K562 (cell line): ENCODE measurements around the gene TFCP2L1. TPM values are rescaled to one million over a fixed set of nuclear protein-coding genes. Genes with fewer than 3 reads are reported as not detected.

Source experiments
- ATAC-seq: fragments of 200-7000 bp; cut with Tn5 transposase; 3 replicates; pipeline ENCODE4 v1.9.1; 2020; ENCODE audit warnings: moderate library complexity
- BruUV-seq: library from RNA; stranded (reverse); fragments of 400-500 nt; replicated peaks from 2 replicates; lab custom pipeline; 2021; lab: Mats Ljungman, UMichigan
- CTCF ChIA-PET: fragments of 300-600 bp; formaldehyde crosslinking; extraction: SDS; loops from one replicate; lab custom pipeline; 2021; ENCODE audit warnings: low intra/inter-chr PET ratio; lab: Yijun Ruan, JAX
- POLR2A ChIA-PET: fragments of 300-600, 350-650 bp; sonication (Branson Sonifier 250); formaldehyde crosslinking; extraction: SDS; loops from one replicate; lab custom pipeline; 2021; ENCODE audit warnings: antibody characterized with exemption, inconsistent platforms; lab: Yijun Ruan, JAX
- DNase-seq, 4 experiments: peaks; one replicate each; pipeline versions ENCODE4 v3.0.0 to v3.0.0-alpha.2; 2011 to 2018; ENCODE audit warnings: low spot score in 3 of 4, mixed read lengths in 3 of 4; ENCODE audit errors: extremely low read depth in 1 of 4
- FAIRE-seq: peaks from 2 replicates; lab custom pipeline; 2011; peaks lifted over from hg19 to GRCh38; lab: Jason Lieb, UNC
- H2AFZ ChIP-seq: 2 replicates; pipeline ENCODE4 v1.6.0; 2011; ENCODE audit warnings: low read depth, low read length, control low read depth, inconsistent platforms
- H3K27ac ChIP-seq: fragments of 200-600 bp; 3 replicates; pipeline ENCODE4 v1.8.0; 2011; ENCODE audit warnings: low read depth, mild to moderate bottlenecking, control low read depth, inconsistent platforms, low read length, moderate library complexity, mixed read lengths; ENCODE audit errors: extremely low read depth
- H3K27me3 ChIP-seq, 2 experiments: fragments of 300-600 bp in 1 of 2; 2 replicates in 1 of 2; 3 replicates in 1 of 2; pipeline versions ENCODE4 v1.6.0 to v1.8.0; 2011; ENCODE audit warnings: inconsistent platforms in 2 of 2, low read length in 2 of 2, mild to moderate bottlenecking in 1 of 2, mixed read lengths in 1 of 2, moderate library complexity in 1 of 2; ENCODE audit not compliant: control insufficient read depth in 2 of 2, insufficient read depth in 2 of 2
- H3K36me3 ChIP-seq: fragments of 300-600 bp; 3 replicates; pipeline ENCODE4 v1.8.0; 2011; ENCODE audit warnings: mild to moderate bottlenecking, low read length, inconsistent platforms; ENCODE audit not compliant: control insufficient read depth, insufficient read depth
- H3K4me1 ChIP-seq, 2 experiments: fragments of 200-600 bp in 1 of 2; replicated peaks in 1 of 2; 2 replicates in 1 of 2; 3 replicates in 1 of 2; pipeline versions ENCODE4 v1.5.1 to v1.8.0; 2011; ENCODE audit warnings: inconsistent platforms in 2 of 2, low read length in 2 of 2, mild to moderate bottlenecking in 1 of 2, mixed read lengths in 1 of 2, moderate library complexity in 1 of 2; ENCODE audit not compliant: control insufficient read depth in 2 of 2, insufficient read depth in 2 of 2
- H3K4me2 ChIP-seq: 2 replicates; pipeline ENCODE4 v1.6.1; 2011; ENCODE audit warnings: low read length, control low read depth, inconsistent platforms, mixed read lengths; ENCODE audit not compliant: insufficient read depth
- H3K4me3 ChIP-seq: fragments of 200-600 bp; sonication (generic), shearing (Covaris generic); 2 replicates; pipeline ENCODE4 v1.5.1; 2016; ENCODE audit warnings: control low read depth, inconsistent platforms
- H3K79me2 ChIP-seq: fragments of 200-600 bp; 3 replicates; pipeline ENCODE4 v1.8.0; 2011; ENCODE audit warnings: low read length, inconsistent platforms; ENCODE audit not compliant: control insufficient read depth, insufficient read depth
- H3K9ac ChIP-seq, 2 experiments: 2 replicates each; pipeline versions ENCODE4 v1.6.0 to v1.6.1; 2011; ENCODE audit warnings: low read depth in 2 of 2, low read length in 2 of 2, control low read depth in 1 of 2, inconsistent platforms in 1 of 2, mild to moderate bottlenecking in 1 of 2, mixed read lengths in 1 of 2; ENCODE audit not compliant: insufficient read depth in 1 of 2
- H3K9me1 ChIP-seq: one replicate; pipeline ENCODE4 v1.6.0; 2011; ENCODE audit warnings: inconsistent platforms, mild to moderate bottlenecking, low read length, moderate library complexity; ENCODE audit not compliant: control insufficient read depth, insufficient read depth
- H3K9me3 ChIP-seq: replicated peaks from 2 replicates; pipeline ENCODE4 v1.5.1; 2011; ENCODE audit warnings: low read depth, low read length, inconsistent platforms; ENCODE audit not compliant: control insufficient read depth, insufficient read depth
- H4K20me1 ChIP-seq: replicated peaks from 2 replicates; pipeline ENCODE4 v1.6.1; 2011; ENCODE audit warnings: low read length, inconsistent platforms, mixed read lengths; ENCODE audit not compliant: control insufficient read depth, insufficient read depth
- CC2D1A ChIP-seq: fragments of 450-650 bp; IDR thresholded peaks from 2 replicates; pipeline ENCODE4 v1.6.1; 2017; ENCODE audit warnings: mild to moderate bottlenecking
- RBM22 ChIP-seq: fragments of 200-400 bp; formaldehyde crosslinking; IDR thresholded peaks from 2 replicates; pipeline ENCODE4 v1.6.1; 2018; ENCODE audit warnings: low read length, low read depth; ENCODE audit not compliant: poor library complexity, severe bottlenecking
- ZNF79 ChIP-seq: fragments of 250-450 bp; sonication (Bioruptor Pico); IDR thresholded peaks from 2 replicates; pipeline ENCODE4 v1.4.0; 2020; ENCODE audit warnings: low read depth, mild to moderate bottlenecking, moderate library complexity
- WGBS: fragments of 100-300 bp; shearing (Covaris generic); methylation state at CpG from one replicate; pipeline ENCODE4 v1.1.6; 2016; ENCODE audit warnings: low coverage, mixed read lengths; ENCODE audit not compliant: insufficient coverage; ENCODE audit errors: missing lambda C conversion rate; 5-methylcytosine and 5-hydroxymethylcytosine counted together
- in situ Hi-C: fragments of 300-500 bp; cut with MboI; formaldehyde crosslinking; loops from 4 replicates; pipeline ENCODE4 v1.15.0; 2018; ENCODE audit warnings: inconsistent platforms, mixed read lengths
- intact Hi-C: fragments of 100-400 bp; cut with micrococcal nuclease; formaldehyde crosslinking; loops from 2 replicates; pipeline ENCODE4 v1.14.2; 2022
- polyA plus RNA-seq, 8 experiments: library from polyadenylated mRNA; depleted of rRNA in 4 of 8; stranded (reverse) in 5 of 8; unstranded in 3 of 8; fragments of >200 nt; fragmentation: Nextera tagmentation in 2 of 8; fragmentation: Illumina TruSeq in 1 of 8; extraction: Ambion mirVana in 2 of 8; extraction: Trizol in 1 of 8; gene quantifications; 2 replicates each; pipeline versions ENCODE4 v1.2.1 to v1.2.3, GENCODE V29; 2011 to 2014; ENCODE audit warnings: inconsistent platforms in 1 of 8, missing spikeins in 1 of 8
- total RNA-seq, 7 experiments: library from RNA; depleted of rRNA in 6 of 7; stranded (reverse); fragments of >200 nt in 6 of 7; fragmentation: Illumina TruSeq in 2 of 7; extraction: Trizol in 2 of 7; gene quantifications; 2 replicates each; pipeline versions ENCODE4 v1.2.1 to v1.2.3, GENCODE V29; 2011 to 2021; ENCODE audit warnings: low replicate concordance in 1 of 7
- TF ChIP-seq, protein P1 (sequence below): IDR thresholded peaks from 2 replicates; pipeline ENCODE4 v1.6.1; 2011; ENCODE audit not compliant: insufficient read length; ENCODE audit errors: extremely low read depth

Gene TFCP2L1
- total and polyA plus RNA-seq, 9 of the 15 experiments (the other 6 are each of a cell fraction or from before 2014, with no cell fraction given): 0.08 to 1.00 (median 0.42) TPM

GRCh38 chr2:121200011-121200347 is 85.0 kb downstream of the TFCP2L1 start:
- H2AFZ ChIP-seq: no peak overlapping the region
- TF ChIP-seq ZNF79: no peak
- TF ChIP-seq, protein P1, sequence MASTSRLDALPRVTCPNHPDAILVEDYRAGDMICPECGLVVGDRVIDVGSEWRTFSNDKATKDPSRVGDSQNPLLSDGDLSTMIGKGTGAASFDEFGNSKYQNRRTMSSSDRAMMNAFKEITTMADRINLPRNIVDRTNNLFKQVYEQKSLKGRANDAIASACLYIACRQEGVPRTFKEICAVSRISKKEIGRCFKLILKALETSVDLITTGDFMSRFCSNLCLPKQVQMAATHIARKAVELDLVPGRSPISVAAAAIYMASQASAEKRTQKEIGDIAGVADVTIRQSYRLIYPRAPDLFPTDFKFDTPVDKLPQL: no peak
- TF ChIP-seq CC2D1A: no peak
- no peak for TF ChIP-seq RBM22
- no TSS peak for BruUV-seq
- POLR2A ChIA-PET: interaction anchor here (1.0 kb wide), 1 partner anchor 11 kb away, joined by 5 read pairs; no protein-coding TSS in a partner anchor
- H3K9ac ChIP-seq: no peak overlapping the region
- H3K4me1 ChIP-seq: no peaks in the 10 kb centered on the region; a peak in 1 of 5 replicates
- H4K20me1 ChIP-seq: 0 out of 2 replicates have a peak, but pooled peaks cover 3% of the 10 kb centered on the region
- intact Hi-C loops: no loop called here
- in situ Hi-C loops: no loop called here
- no peak for FAIRE-seq
- no peaks in the 10 kb centered on the region for H3K36me3 ChIP-seq
- no peaks in the 10 kb centered on the region for H3K9me1 ChIP-seq
- H3K27ac ChIP-seq: no peak overlapping the region
- H3K27me3 ChIP-seq: peaks cover 28 to 77% of the 10 kb centered on the region in 2 experiments
- 5% methylated on average over 8 of the region's 8 CpGs for WGBS
- no peaks in the 10 kb centered on the region for H3K79me2 ChIP-seq
- DNase-seq: no peak
- CTCF ChIA-PET: interaction anchor here (0.6 kb wide), 1 partner anchor 504 kb away, joined by 3 read pairs; no protein-coding TSS in a partner anchor
- no peak overlapping the region for H3K4me3 ChIP-seq
- H3K9me3 ChIP-seq: no peaks in the 10 kb centered on the region
- H3K4me2 ChIP-seq: no peak overlapping the region
- no peak for ATAC-seq
